ENCODE measurements around the gene HIVEP3.

DNA sequence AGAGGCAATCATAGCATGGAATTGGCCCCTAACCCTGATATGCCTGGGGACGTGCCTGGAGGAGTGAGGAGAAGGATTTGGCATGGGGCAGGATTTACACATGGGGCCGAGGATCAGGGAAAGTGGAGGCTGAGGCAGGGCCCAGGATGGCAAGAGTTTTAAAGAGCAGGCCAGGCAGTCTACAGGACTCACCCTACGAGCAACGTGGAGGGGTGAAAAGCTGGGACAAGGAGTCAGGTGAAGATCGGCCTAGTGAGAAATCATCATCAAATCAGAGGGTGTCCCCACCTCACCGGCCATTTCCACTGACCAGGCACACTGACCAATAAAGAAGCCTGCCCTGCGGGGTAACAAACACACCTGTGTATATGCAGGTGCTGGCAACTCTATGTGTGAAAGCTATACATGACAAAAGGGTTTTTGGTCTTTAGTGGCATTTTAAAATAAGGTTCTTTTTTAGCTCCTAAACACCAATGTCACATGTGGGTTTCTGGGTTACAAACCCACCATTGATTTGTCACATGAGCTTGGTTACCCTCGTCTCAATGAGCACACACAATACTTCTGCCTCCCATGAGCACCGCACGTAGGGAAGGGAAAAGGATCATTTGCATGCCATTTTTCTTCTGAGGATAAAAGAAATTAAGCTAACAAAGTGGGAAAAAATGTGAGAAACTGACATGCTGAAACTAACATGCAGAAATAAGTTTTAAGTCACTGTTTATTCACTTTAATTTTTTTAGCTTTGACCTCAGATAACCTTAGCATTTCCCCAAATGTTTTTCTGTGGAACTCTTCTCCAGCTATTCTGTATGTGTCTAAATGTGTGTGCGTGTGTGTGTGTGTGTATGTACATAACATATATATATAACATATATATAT, 266.1 kb downstream of the HIVEP3 start:
- TF ChIP-seq, protein P1, sequence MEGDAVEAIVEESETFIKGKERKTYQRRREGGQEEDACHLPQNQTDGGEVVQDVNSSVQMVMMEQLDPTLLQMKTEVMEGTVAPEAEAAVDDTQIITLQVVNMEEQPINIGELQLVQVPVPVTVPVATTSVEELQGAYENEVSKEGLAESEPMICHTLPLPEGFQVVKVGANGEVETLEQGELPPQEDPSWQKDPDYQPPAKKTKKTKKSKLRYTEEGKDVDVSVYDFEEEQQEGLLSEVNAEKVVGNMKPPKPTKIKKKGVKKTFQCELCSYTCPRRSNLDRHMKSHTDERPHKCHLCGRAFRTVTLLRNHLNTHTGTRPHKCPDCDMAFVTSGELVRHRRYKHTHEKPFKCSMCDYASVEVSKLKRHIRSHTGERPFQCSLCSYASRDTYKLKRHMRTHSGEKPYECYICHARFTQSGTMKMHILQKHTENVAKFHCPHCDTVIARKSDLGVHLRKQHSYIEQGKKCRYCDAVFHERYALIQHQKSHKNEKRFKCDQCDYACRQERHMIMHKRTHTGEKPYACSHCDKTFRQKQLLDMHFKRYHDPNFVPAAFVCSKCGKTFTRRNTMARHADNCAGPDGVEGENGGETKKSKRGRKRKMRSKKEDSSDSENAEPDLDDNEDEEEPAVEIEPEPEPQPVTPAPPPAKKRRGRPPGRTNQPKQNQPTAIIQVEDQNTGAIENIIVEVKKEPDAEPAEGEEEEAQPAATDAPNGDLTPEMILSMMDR (IDR thresholded peaks at IDR 0.05; ENCODE audit: insufficient read depth, low read length): no peak
- TF ChIP-seq POLR2AphosphoS5 (IDR thresholded peaks at IDR 0.05; ENCODE audit: low read depth): no peak
- TF ChIP-seq SPI1 (IDR thresholded peaks at IDR 0.05; ENCODE audit: borderline replicate concordance, low read depth): no peak
- TF ChIP-seq, protein P2, sequence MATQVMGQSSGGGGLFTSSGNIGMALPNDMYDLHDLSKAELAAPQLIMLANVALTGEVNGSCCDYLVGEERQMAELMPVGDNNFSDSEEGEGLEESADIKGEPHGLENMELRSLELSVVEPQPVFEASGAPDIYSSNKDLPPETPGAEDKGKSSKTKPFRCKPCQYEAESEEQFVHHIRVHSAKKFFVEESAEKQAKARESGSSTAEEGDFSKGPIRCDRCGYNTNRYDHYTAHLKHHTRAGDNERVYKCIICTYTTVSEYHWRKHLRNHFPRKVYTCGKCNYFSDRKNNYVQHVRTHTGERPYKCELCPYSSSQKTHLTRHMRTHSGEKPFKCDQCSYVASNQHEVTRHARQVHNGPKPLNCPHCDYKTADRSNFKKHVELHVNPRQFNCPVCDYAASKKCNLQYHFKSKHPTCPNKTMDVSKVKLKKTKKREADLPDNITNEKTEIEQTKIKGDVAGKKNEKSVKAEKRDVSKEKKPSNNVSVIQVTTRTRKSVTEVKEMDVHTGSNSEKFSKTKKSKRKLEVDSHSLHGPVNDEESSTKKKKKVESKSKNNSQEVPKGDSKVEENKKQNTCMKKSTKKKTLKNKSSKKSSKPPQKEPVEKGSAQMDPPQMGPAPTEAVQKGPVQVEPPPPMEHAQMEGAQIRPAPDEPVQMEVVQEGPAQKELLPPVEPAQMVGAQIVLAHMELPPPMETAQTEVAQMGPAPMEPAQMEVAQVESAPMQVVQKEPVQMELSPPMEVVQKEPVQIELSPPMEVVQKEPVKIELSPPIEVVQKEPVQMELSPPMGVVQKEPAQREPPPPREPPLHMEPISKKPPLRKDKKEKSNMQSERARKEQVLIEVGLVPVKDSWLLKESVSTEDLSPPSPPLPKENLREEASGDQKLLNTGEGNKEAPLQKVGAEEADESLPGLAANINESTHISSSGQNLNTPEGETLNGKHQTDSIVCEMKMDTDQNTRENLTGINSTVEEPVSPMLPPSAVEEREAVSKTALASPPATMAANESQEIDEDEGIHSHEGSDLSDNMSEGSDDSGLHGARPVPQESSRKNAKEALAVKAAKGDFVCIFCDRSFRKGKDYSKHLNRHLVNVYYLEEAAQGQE (IDR thresholded peaks at IDR 0.05; ENCODE audit: insufficient replicate concordance, low read depth): no peak
- TF ChIP-seq GABPA (IDR thresholded peaks at IDR 0.05; ENCODE audit: low read depth): no peak
